NCI-H146 treated with DMSO at 0.1 percent for 48 hours (cell line): Measurements from ENCODE around the gene LRP11.
"Not testable (repeated sequence)": the region's sequence is repeated elsewhere in the genome, so short reads cannot be mapped to it uniquely, and the experiment has no call there.

Experiments
- DNase-seq: peaks from one replicate; lab custom pipeline; 2025; ENCODE audit not compliant: unreplicated experiment; lab: John Stamatoyannopoulos, UW

Gene LRP11

GRCh38 chr6:149852180-149852579 lies 12.0 kb downstream of the LRP11 start:
- no peak for DNase-seq

DNA sequence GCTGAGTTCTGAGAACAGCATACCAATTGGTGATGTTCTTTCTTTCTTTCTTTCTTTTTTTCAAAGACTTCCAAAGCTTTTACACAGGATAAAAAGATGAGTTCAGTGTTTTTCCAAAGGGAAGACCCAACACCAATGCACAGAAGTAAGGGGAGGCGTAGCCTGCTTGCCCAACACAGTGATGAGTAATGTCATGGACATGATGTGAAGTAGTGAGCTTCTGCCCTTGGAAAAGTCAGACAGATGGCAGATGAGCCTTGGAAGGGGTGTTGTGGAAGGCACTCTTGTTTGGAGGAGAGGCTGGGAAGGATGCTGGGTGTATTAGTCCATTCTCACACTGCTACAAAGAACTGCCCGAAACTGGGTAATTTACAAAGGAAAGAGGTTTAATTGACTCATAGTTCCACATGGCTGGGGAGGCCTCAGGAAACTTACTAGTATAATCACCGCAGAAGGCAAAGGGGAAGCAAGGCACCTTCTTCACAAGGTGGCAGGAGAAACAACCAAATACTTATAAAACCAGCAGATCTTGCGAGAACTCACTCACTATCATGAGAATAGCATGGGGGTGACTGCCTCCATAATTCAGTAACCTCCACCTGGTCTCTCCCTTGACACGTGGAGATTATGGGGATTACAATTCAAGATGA lies 12.6 kb downstream of the LRP11 start:
- DNase-seq: no peak

DNA sequence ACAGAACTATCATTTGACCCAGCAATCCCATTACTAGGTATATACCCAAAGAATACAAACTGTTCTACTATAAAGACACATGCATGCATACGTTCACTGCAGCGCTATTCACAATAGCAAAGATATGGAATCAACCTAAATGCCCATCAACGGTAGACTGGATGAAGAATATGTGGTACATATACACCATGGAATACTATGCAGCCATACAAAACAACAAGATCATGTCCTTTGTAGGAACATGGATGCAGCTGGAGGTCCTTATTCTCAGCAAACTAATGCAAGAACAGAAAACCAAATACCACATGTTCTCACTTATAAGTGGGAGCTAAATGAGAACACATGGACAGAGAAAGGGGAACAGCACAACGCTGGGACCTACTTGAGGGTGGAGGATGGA lies 15.8 kb downstream of the LRP11 start:
- DNase-seq: not testable (repeated sequence)

DNA sequence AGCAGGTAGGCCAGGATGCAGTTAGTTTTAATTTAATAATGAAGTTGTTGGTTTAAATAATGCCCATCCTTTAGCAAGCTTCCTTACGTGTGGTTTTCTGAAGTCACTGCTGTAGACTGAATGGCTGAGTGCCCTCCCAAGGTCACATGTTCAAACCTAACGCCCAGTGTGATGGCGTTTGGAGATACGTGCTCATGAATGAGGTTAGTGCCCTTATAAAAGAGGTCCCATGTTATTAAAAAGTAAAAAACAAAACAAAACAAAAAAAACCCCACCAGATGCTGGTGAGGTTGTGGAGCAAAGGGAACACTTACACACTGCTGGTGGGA lies 16.3 kb downstream of the LRP11 start:
- DNase-seq: no peak

- no peak for DNase-seq
Observed at GRCh38 chr6:149846321-149846720, 17.8 kb downstream of the LRP11 start.

DNA sequence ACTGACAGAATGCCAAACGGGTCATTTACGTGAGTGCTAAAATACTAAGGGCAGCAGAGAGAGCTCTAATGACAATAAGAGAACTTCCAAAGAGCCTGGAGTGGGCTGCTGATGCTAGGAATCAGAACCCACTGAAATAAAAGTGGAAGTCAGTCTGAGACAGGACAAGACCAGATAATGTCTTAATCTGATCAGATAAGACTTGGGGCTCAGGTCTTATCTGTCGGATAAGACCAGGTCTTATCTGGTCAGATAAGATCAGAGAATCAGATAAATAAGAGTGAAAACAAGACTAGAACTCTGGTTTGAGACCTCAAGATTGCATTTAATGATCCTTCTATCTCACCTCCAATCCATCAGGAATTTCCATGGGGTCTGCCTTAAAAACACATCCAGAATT lies 18.6 kb downstream of the LRP11 start:
- DNase-seq: no peak

GRCh38 chr6:149844480-149844879 lies 19.7 kb downstream of the LRP11 start:
- DNase-seq: no peak

DNA sequence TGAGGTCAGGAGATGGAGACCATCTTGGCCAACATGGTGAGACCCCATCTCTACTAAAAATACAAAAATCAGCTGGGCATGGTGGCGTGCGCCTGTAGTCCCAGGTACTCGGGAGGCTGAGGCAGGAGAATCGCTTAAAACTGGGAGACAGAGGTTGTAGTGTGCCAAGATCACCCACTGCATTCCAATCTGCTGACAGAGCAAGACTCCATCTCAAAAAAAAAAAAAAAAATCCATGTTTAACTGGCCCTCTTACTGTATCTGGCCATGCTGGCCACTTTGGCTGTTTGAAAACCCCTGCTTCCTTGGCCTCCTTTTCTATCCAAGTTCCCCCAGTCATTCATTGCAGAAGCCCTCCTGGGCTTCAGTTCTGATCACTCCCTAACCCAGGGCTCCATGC lies 20.1 kb downstream of the LRP11 start:
- not testable (repeated sequence) for DNase-seq

- no peak for DNase-seq
Observed at GRCh38 chr6:149843051-149843633, 21.0 kb downstream of the LRP11 start.

DNA sequence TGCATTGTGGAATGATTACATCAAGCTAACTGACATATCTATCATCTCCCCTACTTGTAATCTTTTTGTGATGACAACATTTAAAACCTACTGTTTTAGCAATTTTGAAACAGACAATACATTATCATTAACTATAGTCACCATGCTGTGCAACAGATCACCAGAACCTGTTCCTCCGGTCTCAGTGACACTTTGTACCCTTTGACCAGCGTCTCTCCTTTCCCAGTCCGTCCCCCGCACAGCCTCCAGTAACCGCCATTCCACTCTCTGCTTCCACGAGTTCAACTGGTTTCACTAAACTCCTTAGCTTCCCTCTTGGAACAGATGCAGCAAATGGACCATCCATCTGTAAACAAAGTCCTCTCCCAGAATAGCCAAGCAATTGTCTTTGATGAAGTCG lies 21.8 kb downstream of the LRP11 start:
- DNase-seq: no peak

GRCh38 chr6:149840345-149841075 lies 23.6 kb downstream of the LRP11 start:
- peak; percentile 86 for DNase-seq

- peak; percentile 53 for DNase-seq
Observed at GRCh38 chr6:149834513-149835481, 29.4 kb downstream of the LRP11 start.

DNA sequence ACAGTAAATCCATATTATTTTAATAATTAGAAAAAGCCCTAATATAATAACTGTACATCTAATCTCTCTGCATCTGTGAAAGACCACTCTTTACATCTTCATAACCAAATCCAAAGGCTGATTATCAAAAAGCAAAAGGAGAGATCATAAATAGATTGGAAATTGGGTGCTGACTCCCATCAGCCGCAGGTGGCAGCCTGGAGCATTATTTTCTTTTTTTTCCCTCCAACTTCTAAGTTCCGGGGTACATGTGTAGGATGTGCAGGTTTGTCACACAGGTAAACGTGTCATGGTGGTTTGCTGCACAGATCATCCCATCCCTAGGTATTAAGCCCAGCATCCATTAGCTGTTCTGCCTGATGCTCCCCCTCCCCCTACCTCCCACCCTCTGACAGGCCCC lies 30.5 kb downstream of the LRP11 start:
- DNase-seq: no peak

GRCh38 chr6:149831308-149831820 lies 32.8 kb downstream of the LRP11 start:
- peak; percentile 88 for DNase-seq

- no peak for DNase-seq
Observed at GRCh38 chr6:149830731-149831307, 33.3 kb downstream of the LRP11 start.

- no peak for DNase-seq
Observed at GRCh38 chr6:149825292-149825691, 38.9 kb downstream of the LRP11 start.

DNA sequence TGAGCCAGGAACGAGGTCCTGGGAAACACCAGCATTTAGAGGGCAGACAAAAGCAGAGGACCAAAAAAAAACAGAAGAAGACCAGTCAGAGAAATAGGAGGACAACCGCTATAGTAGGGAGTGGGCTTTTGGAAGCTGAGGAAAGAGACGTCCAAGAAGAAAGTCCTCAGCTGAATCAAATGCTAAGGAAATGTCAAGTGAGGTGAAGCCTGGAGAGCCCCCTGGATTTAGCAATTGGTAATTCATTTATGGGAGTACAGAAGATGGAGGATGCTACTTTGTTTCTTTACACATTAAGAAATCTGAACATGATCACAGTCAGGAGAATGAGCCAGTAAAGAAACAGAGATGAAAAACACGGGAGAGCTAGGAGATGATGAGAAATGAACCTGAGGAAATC lies 41.1 kb downstream of the LRP11 start:
- DNase-seq: no peak

DNA sequence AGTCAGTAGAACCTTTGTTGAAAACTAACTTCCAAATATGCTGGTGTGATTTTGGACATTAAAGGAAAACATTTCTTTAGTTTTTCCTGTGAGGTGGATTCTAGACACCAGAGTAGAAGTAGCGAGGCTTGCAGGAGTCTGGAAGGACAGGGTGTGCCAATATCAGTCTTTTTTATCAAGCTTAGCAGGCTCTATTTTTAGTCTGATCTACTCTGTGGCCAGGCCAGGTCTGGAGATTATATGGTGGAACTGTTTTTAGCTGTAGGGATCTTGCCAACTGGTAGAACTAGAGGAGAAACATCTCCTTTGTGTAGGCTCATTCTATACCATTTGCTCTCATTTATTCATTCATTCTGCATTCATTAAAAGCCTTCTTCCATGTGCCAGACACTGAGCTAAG lies 42.7 kb downstream of the LRP11 start:
- no peak for DNase-seq

DNA sequence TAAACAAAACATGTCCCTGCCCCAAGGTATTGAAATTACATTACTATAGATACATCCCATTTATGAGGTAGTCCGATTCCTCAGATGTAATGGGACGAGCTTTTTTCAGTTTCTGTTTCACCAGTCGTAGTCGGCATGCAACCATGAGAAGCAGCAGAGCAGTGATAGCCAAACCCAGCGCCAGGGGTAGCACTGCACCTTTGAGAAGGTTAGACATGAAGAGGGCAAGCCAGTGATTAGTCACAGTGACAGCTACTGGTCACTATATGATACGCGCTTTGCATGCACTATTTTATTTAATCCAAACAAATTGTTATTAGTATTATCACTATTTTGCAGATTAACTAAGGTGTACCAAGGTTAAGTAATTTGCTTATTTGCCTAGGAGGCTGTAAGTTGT lies 43.7 kb downstream of the LRP11 start:
- no peak for DNase-seq

DNA sequence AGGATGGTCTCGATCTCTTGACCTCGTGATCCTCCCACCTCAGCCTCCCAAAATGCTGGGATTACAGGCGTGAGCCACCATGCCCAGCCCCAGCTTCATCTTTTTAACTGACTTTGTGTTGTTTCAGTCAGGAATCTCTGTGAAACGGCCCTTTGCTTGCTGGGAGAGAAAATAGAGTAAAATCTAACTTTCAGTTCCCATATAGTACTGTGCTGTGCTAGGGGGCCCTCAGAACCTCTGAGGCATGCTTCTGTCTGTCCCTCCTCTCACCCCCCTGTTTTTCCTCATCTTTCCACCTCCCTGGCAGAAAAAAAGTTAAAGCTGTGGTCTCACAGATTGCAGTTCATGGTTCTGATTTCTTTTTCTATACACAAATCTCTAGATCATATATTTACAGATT lies 48.4 kb downstream of the LRP11 start:
- no peak for DNase-seq

GRCh38 chr6:149813351-149813750 lies 50.8 kb downstream of the LRP11 start:
- DNase-seq: no peak
